SK-N-SH (cell line): ENCODE data around the gene COX7B2. TPM values are rescaled to one million over a fixed set of nuclear protein-coding genes. Genes with fewer than 3 reads are reported as not detected.

Experiments used
- CTCF ChIA-PET: fragments of 300-600, 350-600 bp; formaldehyde crosslinking; extraction: SDS; loops from one replicate; lab custom pipeline; 2021; lab: Yijun Ruan, JAX
- POLR2A ChIA-PET: fragments of 350-600 bp; sonication (Branson Sonifier 250); formaldehyde crosslinking; extraction: SDS; loops from one replicate; lab custom pipeline; 2020; ENCODE audit warnings: antibody characterized with exemption, inconsistent platforms; lab: Yijun Ruan, JAX
- DNase-seq: peaks from one replicate; pipeline ENCODE4 v3.0.0; 2012
- H2AFZ ChIP-seq: fragments of 200-600 bp; sonication (generic); 2 replicates; pipeline ENCODE4 v1.8.1; 2016; ENCODE audit warnings: antibody characterized with exemption, mild to moderate bottlenecking, low read depth
- H3F3A ChIP-seq: fragments of 200-600 bp; sonication (generic); replicated peaks from 2 replicates; pipeline ENCODE3; 2016; ENCODE audit warnings: antibody characterized with exemption, mild to moderate bottlenecking; ENCODE audit not compliant: insufficient read depth
- H3K27ac ChIP-seq, 2 experiments: fragments of 200-500 bp in 1 of 2; fragments of 200-600 bp in 1 of 2; sonication (Bioruptor generic) in 1 of 2; sonication (generic), shearing (Covaris generic) in 1 of 2; 2 replicates each; pipeline versions ENCODE4 v1.5.1 to v1.6.1; 2014 to 2016; ENCODE audit warnings: low read depth in 2 of 2, inconsistent platforms in 1 of 2, low read length in 1 of 2, mild to moderate bottlenecking in 1 of 2, mixed read lengths in 1 of 2
- H3K27me3 ChIP-seq: fragments of 200-600 bp; sonication (generic), shearing (Covaris generic); 2 replicates; pipeline ENCODE4 v1.6.1; 2016; ENCODE audit warnings: mixed run types; ENCODE audit not compliant: insufficient read depth
- H3K36me3 ChIP-seq, 2 experiments: fragments of 200-500 bp in 1 of 2; fragments of 200-600 bp in 1 of 2; sonication (Bioruptor generic) in 1 of 2; sonication (generic) in 1 of 2; replicated peaks in 1 of 2; 2 replicates each; pipeline versions ENCODE3 to v1.5.1; 2014 to 2016; ENCODE audit warnings: low read length in 1 of 2, mild to moderate bottlenecking in 1 of 2; ENCODE audit not compliant: insufficient read depth in 2 of 2, control insufficient read depth in 1 of 2
- H3K4me1 ChIP-seq, 2 experiments: fragments of 200-500 bp in 1 of 2; fragments of 200-600 bp in 1 of 2; sonication (Bioruptor generic) in 1 of 2; sonication (generic), shearing (Covaris generic) in 1 of 2; 2 replicates each; pipeline versions ENCODE4 v1.5.1 to v1.6.1; 2014 to 2016; ENCODE audit warnings: low read depth in 1 of 2, low read length in 1 of 2, mixed run types in 1 of 2; ENCODE audit not compliant: insufficient read depth in 2 of 2, control insufficient read depth in 1 of 2
- H3K4me2 ChIP-seq: fragments of 200-600 bp; sonication (generic), shearing (Covaris generic); 2 replicates; pipeline ENCODE4 v1.6.1; 2017; ENCODE audit warnings: mixed run types
- H3K4me3 ChIP-seq, 2 experiments: fragments of 200-500 bp in 1 of 2; fragments of 200-600 bp in 1 of 2; sonication (Bioruptor generic) in 1 of 2; sonication (generic), shearing (Covaris generic) in 1 of 2; 2 replicates each; pipeline versions ENCODE4 v1.5.1 to v1.8.1; 2014 to 2016; ENCODE audit warnings: low read depth in 2 of 2, inconsistent platforms in 1 of 2, low read length in 1 of 2, mild to moderate bottlenecking in 1 of 2, mixed read lengths in 1 of 2, moderate library complexity in 1 of 2
- H3K79me2 ChIP-seq: fragments of 200-600 bp; sonication (generic); 2 replicates; pipeline ENCODE4 v1.8.1; 2017; ENCODE audit warnings: mild to moderate bottlenecking; ENCODE audit not compliant: insufficient read depth
- H3K9ac ChIP-seq: fragments of 200-600 bp; sonication (generic); 2 replicates; pipeline ENCODE4 v1.6.1; 2017; ENCODE audit warnings: mixed run types
- H3K9me2 ChIP-seq: fragments of 200-600 bp; sonication (generic); 2 replicates; pipeline ENCODE4 v1.6.1; 2017; ENCODE audit warnings: mixed run types
- H3K9me3 ChIP-seq: fragments of 200-600 bp; sonication (generic); 2 replicates; pipeline ENCODE4 v1.6.1; 2017; ENCODE audit warnings: mixed run types, mild to moderate bottlenecking, moderate library complexity
- H4K20me1 ChIP-seq: fragments of 200-600 bp; sonication (generic); 2 replicates; pipeline ENCODE4 v1.6.1; 2017; ENCODE audit warnings: mild to moderate bottlenecking, mixed run types; ENCODE audit not compliant: insufficient read depth
- FOSL2 ChIP-seq: IDR thresholded peaks from 2 replicates; pipeline ENCODE4 v1.4.0; 2012; ENCODE audit warnings: low read depth, mild to moderate bottlenecking, moderate library complexity, borderline replicate concordance
- GABPA ChIP-seq: IDR thresholded peaks from 2 replicates; pipeline ENCODE4 v1.4.0; 2012; ENCODE audit warnings: low read depth, mild to moderate bottlenecking
- MEF2A ChIP-seq: IDR thresholded peaks from 2 replicates; pipeline ENCODE4 v1.4.0; 2012; ENCODE audit warnings: low read depth, borderline replicate concordance
- SIN3A ChIP-seq: IDR thresholded peaks from 2 replicates; pipeline ENCODE4 v1.6.1; 2012; ENCODE audit warnings: low read depth, mild to moderate bottlenecking, low read length, moderate library complexity, borderline replicate concordance
- TCF12 ChIP-seq: IDR thresholded peaks from 2 replicates; pipeline ENCODE4 v1.4.0; 2012
- TEAD4 ChIP-seq: IDR thresholded peaks from 2 replicates; pipeline ENCODE4 v1.4.0; 2012; ENCODE audit warnings: mild to moderate bottlenecking, borderline replicate concordance; ENCODE audit not compliant: insufficient read depth
- WGBS: methylation state at CpG from one replicate; pipeline ENCODE4 v1.1.6; 2017; ENCODE audit warnings: low lambda C conversion rate; 5-methylcytosine and 5-hydroxymethylcytosine counted together
- polyA plus RNA-seq, 3 experiments: library from polyadenylated mRNA; depleted of rRNA; stranded (reverse); fragments of >200 nt; gene quantifications; 2 replicates each; pipeline ENCODE4 v1.2.3, GENCODE V29; 2012
- TF ChIP-seq, protein P1 (sequence below): IDR thresholded peaks from 2 replicates; pipeline ENCODE4 v1.6.1; 2012; ENCODE audit warnings: mild to moderate bottlenecking, low read depth, low read length, moderate library complexity
- TF ChIP-seq, protein P2 (sequence below): fragments of 150-350 bp; IDR thresholded peaks from 2 replicates; pipeline ENCODE4 v1.6.1; 2017; ENCODE audit warnings: antibody characterized with exemption, low read length, low read depth, borderline replicate concordance
- TF ChIP-seq, protein P3 (sequence below): IDR thresholded peaks from 2 replicates; pipeline ENCODE4 v1.4.0; 2012; ENCODE audit warnings: low read depth
- TF ChIP-seq, protein P4 (sequence below): IDR thresholded peaks from 2 replicates; pipeline ENCODE4; 2012
- TF ChIP-seq, protein P5 (sequence below): fragments of 200-600 bp; sonication (generic); IDR thresholded peaks from 2 replicates; pipeline ENCODE4 v1.6.1; 2017; ENCODE audit warnings: antibody characterized with exemption, mild to moderate bottlenecking, moderate library complexity

Gene COX7B2
- polyA plus RNA-seq, 1 of the 3 experiments (the other 2 are of a cell fraction), result not detected

DNA sequence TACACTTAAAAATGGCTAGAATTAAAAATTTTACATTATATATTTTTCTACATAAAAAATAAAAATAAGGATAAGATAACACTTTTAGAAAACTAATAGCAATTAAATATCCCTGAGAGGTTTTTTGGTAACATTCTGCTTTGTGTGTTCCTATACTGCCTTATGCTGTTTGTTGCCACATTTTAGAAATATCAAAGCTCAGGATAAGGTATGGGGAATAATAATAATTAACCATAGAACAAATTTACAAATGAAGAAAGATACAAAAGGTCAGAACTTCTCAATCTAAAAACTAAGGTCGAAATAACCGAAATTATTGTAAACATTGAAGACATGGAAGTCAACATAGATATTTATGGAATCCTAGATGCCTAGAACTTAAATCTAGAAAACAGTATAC lies 71.4 kb downstream of the COX7B2 start (continued):
- TF ChIP-seq, protein P1, sequence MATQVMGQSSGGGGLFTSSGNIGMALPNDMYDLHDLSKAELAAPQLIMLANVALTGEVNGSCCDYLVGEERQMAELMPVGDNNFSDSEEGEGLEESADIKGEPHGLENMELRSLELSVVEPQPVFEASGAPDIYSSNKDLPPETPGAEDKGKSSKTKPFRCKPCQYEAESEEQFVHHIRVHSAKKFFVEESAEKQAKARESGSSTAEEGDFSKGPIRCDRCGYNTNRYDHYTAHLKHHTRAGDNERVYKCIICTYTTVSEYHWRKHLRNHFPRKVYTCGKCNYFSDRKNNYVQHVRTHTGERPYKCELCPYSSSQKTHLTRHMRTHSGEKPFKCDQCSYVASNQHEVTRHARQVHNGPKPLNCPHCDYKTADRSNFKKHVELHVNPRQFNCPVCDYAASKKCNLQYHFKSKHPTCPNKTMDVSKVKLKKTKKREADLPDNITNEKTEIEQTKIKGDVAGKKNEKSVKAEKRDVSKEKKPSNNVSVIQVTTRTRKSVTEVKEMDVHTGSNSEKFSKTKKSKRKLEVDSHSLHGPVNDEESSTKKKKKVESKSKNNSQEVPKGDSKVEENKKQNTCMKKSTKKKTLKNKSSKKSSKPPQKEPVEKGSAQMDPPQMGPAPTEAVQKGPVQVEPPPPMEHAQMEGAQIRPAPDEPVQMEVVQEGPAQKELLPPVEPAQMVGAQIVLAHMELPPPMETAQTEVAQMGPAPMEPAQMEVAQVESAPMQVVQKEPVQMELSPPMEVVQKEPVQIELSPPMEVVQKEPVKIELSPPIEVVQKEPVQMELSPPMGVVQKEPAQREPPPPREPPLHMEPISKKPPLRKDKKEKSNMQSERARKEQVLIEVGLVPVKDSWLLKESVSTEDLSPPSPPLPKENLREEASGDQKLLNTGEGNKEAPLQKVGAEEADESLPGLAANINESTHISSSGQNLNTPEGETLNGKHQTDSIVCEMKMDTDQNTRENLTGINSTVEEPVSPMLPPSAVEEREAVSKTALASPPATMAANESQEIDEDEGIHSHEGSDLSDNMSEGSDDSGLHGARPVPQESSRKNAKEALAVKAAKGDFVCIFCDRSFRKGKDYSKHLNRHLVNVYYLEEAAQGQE, result no peak
- TF ChIP-seq TCF12, result no peak
- TF ChIP-seq, all 33 proteins: peak for 0

DNA sequence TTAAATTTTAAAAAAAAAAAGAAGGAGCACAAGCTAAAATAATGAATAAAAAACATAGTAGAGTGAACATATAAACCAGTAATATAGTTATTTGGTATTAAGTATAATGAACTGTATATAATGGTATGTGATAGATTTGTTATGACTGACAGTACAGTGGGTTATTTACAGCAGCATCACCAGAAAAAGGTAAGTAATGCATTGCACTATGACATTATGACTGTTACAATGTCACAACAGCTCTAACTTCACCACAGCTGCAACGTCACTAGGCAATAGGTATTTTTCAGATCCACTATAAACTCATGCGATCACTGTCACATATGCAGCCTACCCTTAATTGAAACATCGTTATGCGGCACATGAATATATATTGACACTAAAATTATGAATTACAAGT lies 72.5 kb downstream of the COX7B2 start:
- Histone ChIP-seq H4K20me1 (no peaks in the 10 kb centered on the region), H3K4me3 (no peak overlapping the region), H3K9ac (no peak overlapping the region), H3K79me2 (no peaks in the 10 kb centered on the region), H3K9me3 (no peaks in the 10 kb centered on the region), H3K4me1 (no peaks in the 10 kb centered on the region), H3K27me3 (no peaks in the 10 kb centered on the region), H3K9me2 (no peaks in the 10 kb centered on the region), H3K4me2 (no peak overlapping the region), H3K27ac (no peak overlapping the region), H2AFZ (no peak overlapping the region), H3K36me3 (no peaks in the 10 kb centered on the region), H3F3A (no peaks in the 10 kb centered on the region)
- WGBS, result 56% methylated on average over 4 of the region's 4 CpGs
- CTCF ChIA-PET, result interaction anchor here (1.0 to 1.1 kb wide), 2 partner anchors 8 to 53 kb away, joined by 3 to 5 read pairs; no protein-coding TSS in a partner anchor
- DNase-seq, result no peak
- POLR2A ChIA-PET, result no interaction called here
- TF ChIP-seq, protein P2, sequence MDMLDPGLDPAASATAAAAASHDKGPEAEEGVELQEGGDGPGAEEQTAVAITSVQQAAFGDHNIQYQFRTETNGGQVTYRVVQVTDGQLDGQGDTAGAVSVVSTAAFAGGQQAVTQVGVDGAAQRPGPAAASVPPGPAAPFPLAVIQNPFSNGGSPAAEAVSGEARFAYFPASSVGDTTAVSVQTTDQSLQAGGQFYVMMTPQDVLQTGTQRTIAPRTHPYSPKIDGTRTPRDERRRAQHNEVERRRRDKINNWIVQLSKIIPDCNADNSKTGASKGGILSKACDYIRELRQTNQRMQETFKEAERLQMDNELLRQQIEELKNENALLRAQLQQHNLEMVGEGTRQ, result no peak
- no peak for TF ChIP-seq GABPA
- TF ChIP-seq, protein P3, sequence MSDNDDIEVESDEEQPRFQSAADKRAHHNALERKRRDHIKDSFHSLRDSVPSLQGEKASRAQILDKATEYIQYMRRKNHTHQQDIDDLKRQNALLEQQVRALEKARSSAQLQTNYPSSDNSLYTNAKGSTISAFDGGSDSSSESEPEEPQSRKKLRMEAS, result no peak
- TF ChIP-seq, protein P4, sequence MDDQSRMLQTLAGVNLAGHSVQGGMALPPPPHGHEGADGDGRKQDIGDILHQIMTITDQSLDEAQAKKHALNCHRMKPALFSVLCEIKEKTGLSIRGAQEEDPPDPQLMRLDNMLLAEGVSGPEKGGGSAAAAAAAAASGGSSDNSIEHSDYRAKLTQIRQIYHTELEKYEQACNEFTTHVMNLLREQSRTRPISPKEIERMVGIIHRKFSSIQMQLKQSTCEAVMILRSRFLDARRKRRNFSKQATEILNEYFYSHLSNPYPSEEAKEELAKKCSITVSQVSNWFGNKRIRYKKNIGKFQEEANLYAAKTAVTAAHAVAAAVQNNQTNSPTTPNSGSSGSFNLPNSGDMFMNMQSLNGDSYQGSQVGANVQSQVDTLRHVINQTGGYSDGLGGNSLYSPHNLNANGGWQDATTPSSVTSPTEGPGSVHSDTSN, result no peak
- TF ChIP-seq SIN3A, result no peak
- TF ChIP-seq, protein P5, sequence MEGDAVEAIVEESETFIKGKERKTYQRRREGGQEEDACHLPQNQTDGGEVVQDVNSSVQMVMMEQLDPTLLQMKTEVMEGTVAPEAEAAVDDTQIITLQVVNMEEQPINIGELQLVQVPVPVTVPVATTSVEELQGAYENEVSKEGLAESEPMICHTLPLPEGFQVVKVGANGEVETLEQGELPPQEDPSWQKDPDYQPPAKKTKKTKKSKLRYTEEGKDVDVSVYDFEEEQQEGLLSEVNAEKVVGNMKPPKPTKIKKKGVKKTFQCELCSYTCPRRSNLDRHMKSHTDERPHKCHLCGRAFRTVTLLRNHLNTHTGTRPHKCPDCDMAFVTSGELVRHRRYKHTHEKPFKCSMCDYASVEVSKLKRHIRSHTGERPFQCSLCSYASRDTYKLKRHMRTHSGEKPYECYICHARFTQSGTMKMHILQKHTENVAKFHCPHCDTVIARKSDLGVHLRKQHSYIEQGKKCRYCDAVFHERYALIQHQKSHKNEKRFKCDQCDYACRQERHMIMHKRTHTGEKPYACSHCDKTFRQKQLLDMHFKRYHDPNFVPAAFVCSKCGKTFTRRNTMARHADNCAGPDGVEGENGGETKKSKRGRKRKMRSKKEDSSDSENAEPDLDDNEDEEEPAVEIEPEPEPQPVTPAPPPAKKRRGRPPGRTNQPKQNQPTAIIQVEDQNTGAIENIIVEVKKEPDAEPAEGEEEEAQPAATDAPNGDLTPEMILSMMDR, result no peak
- no peak for TF ChIP-seq TEAD4
- no peak for TF ChIP-seq MEF2A
- TF ChIP-seq FOSL2, result no peak
